Activated gamma-delta T cell treated with anti-CD3 and anti-CD28 coated beads, Interleukin-2, amount 50 U/mL, for 16 hours (primary cell): ENCODE measurements around the gene GBP2.

Experiments
- DNase-seq: peaks from one replicate; pipeline ENCODE4 v3.0.0-alpha.2; 2020; ENCODE audit warnings: low read depth

GBP2 gene

DNA sequence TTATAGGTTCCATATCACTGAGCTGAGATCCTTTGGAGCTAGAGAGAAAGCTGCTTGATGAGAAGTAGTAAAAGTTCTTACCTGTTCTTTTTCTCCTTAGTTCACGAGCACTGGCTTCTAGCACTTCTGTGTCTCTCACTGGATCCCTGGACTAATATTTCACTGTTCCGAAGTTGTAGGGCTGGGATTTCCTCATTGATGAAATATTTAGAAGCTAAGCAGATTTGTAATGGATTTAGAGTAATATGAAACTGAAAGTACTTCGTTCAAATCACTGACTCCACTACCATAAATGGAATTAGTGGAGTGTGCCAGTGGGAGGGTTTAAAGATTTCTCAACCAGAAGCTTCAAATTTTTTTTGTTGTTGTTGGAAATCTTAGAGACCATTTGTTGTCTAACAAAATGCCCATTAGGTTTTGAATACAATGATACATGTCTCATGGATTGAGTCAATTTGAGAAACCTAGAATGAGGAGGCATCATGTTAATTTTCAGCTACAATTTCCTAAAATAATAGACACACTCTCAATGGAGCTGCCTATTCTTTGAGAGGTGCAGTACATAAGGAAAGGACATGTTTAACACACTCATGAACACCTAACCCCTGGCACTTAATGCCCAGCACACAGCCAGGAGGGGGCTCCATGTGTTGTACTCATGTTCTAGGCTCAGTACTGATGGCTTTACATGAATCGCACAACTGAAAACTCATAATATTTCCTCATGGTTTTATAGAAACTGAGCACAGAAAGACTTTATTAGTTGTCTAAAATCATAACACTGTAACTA is 60.6 kb downstream of the GBP2 start, which contains the start of gene GBP1:
TSS of gene GBP1 (minus strand) at position 130 of the 790 bp plus-strand sequence. CDS start 1,974 bp downstream, outside the sequence.
- no peak for DNase-seq

DNA sequence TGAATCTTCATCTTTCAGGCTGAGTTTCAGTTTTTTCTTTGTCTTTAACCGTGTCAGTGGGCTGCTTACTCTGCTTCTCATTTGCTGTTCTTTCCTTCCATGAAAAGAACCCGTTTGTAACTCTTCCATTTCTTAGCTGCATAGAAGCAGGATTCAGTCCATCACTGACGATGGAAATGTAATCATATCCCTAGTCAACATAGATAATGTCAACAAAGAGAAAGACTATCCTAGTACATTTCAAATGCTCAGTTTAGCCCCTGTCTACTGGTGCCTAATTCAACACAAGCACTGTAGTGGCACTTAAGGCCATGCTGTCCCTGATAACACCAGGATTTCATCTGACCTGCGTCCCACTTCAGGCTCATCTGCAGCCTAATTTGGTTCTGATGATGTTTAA is 61.3 kb downstream of the GBP2 start:
- DNase-seq, result no peak

DNA sequence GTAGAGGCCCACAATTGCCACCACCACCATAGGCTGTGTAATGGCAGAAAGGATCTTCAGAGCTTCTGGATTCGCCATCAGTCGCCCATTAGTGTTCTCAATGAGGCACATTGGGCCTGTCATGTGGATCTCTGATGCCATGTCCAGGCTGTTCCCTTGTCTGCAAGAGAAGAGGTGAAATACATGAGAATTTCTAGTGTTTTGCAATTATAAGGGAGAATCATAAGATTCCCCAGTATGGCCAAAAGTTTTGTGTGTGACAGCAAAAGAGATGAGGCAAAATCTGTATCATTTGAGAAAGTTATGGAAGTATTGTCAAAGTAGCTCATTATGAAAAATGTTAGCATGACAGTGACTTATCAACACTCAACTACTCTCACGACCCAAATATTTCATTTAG is 62.8 kb downstream of the GBP2 start:
- no peak for DNase-seq

DNA sequence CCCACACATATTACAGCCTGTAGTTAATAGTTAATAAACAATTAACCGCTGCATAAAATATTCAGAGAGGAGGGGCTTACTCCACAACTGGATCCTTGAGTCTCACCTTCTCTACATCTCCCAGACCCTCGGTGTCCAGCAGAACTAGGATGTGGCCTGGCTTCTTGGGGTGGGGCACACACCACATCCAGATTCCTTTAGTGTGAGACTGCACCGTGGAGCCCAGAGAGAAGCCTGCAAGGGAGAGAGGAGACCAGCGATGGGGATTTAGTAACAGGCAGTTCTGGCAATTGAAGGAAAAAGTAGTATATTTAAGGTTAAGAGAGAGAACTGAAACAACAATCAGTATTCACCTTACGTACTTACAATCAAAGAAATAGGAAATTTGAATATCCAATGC is 65.8 kb downstream of the GBP2 start:
- no peak for DNase-seq
